IMR-90 (cell line): ENCODE measurements around the gene FAAP100. TPM values are rescaled to one million over a fixed set of nuclear protein-coding genes. Genes with fewer than 3 reads are reported as not detected.

Source experiments
- CTCF ChIP-seq: conservative IDR thresholded peaks from 2 replicates; pipeline ENCODE4 v1.5.1; 2012; ENCODE audit warnings: mild to moderate bottlenecking, low read depth, low read length, improper control_type of control experiment
- polyA plus RNA-seq, 3 experiments: library from polyadenylated mRNA; depleted of rRNA; stranded (reverse); fragments of >200 nt; gene quantifications; 2 replicates each; pipeline ENCODE4 v1.2.3, GENCODE V29; 2012; ENCODE audit warnings: low replicate concordance in 1 of 3
- total RNA-seq: library from RNA; depleted of rRNA; stranded (reverse); fragments of >200 nt; gene quantifications from 2 replicates; pipeline ENCODE4 v1.2.3, GENCODE V29; 2012

FAAP100 gene
- total and polyA plus RNA-seq, 2 of the 4 experiments (the other 2 are of a cell fraction), result 7.9 to 24.8 TPM

GRCh38 chr17:81538651-81539570 is 13.2 kb downstream of the FAAP100 start (continued):
- TF ChIP-seq CTCF, result no peak
